Renal cortex interstitium (tissue), 11 donors: ENCODE measurements around the gene ACSS3. TPM values are rescaled to one million over a fixed set of nuclear protein-coding genes. Genes with fewer than 3 reads are reported as not detected.
A peak's percentile ranks its signal among the peaks of the same experiment; 100 is the strongest.
"Not testable (repeated sequence)": the region's sequence is repeated elsewhere in the genome, so short reads cannot be mapped to it uniquely, and the experiment has no call there.

Source experiments
- DNase-seq, 11 donors: peaks; one replicate each; pipeline ENCODE4 v3.0.0-alpha.2; 2013; ENCODE audit warnings: low read depth in 9 of 11, low spot score in 4 of 11; ENCODE audit errors: extremely low read depth in 1 of 11
- polyA plus RNA-seq, 3 donors: library from polyadenylated mRNA; unstranded; fragments of 120-200 nt; gene quantifications; one replicate each; pipeline ENCODE4 v1.2.1, GENCODE V29; 2013; ENCODE audit not compliant: insufficient read length in 3 of 3

The ACSS3 gene
- polyA plus RNA-seq, 3 donors, result 18.0 to 22.7 (median 21.0) TPM

- DNase-seq, result no peak
Measured at GRCh38 chr12:81083906-81084513, 6.1 kb downstream of the ACSS3 start.

- DNase-seq, result no peak
Measured at GRCh38 chr12:81084811-81085350, 7.0 kb downstream of the ACSS3 start.

GRCh38 chr12:81085832-81086231, 8.0 kb downstream of the ACSS3 start:
- no peak for DNase-seq

DNA sequence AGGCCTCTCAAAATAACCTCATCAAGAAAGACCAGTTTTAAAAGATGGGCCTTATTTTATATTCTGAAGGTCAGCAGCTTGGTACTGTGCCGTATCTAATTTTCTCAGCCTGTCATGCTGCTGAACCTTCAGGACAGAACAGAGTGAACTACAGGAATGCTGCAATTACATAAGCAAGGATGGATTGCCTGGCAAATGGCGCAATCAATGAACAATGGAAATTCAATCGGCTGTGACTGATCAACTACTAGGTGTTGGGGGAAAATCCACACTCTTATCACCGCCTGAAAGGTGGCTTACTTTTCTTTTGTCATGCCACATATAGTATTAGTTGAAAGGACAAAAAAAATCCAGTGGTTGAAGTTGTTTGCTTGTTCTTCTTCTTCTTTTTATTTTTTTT, 8.5 kb downstream of the ACSS3 start:
- no peak for DNase-seq

- DNase-seq, result no peak
Measured at GRCh38 chr12:81088221-81088620, 10.3 kb downstream of the ACSS3 start.

GRCh38 chr12:81089412-81089811, 11.5 kb downstream of the ACSS3 start:
- DNase-seq, result no peak

DNA sequence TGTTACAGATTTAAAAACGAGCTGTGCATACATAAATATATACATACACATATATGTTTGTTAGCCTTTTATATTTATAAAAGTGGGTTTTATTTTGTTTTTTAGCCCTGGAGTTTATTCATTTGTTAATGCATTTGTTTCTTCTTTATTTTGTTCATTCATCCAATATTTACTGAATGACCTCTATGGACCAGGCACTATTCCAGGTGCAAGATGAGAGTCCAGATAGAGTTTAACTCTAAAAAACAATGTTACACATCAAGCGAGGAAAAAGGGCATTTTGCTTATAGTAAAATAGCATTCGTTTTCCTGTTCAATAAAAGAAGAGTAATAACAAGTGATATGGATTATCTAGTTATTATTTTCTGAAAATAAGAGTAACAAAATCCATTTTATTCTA, 14.2 kb downstream of the ACSS3 start:
- DNase-seq, result no peak

GRCh38 chr12:81094718-81095360, 17.0 kb downstream of the ACSS3 start:
- no peak for DNase-seq

DNA sequence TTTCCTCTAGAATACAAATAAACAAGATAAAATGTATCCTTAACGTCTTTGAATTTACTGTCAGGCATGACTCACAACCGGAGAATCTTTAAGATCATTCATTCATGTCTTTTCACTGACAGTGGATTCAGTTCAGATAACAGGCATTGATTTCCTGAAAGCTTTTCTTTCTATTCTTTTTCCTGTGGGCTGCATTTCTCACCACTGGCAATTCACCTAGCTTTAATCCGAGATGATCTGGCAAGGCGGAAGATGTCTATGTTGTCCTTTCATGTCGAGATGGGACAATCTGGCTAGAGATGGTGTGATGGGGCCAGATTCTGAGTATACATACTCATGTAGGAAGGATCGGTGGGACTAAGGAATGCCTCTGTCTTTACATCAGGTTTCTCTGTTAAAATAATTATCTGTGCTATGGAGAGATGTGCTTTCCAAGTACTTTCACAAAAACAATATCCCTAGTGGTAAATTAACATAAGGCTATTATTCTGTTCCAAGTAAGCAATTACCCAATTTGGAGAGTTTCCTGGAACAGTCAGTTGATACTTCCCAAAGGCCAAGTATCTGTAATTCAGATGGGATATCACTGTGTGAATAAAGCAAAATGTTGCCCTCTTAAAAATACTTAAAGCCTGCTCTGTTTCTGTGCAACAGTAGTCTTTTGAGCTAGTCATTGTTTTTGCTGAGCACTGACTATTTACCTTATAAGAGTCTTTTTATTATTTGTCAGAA, 17.8 kb downstream of the ACSS3 start:
- DNase-seq, result no peak

DNA sequence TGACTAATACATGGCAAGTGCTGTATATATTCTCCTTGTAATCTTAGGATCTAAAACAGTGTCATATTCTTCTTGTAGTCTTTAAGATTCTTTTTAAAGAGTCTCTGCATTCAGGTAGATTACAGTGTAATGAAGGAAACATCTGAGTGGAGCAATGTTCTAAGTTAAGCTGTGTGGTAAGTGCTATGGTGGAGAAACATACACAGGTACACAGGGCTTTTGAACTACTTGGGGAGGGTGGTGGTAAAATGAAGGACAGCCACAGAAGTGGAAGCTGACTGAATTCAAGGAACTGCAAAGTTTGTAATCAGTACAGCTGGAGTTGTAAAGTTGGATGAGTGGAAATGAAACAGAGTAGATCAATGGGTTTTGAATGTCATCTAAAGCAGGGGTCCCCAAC, 27.8 kb downstream of the ACSS3 start:
- no peak for DNase-seq

DNA sequence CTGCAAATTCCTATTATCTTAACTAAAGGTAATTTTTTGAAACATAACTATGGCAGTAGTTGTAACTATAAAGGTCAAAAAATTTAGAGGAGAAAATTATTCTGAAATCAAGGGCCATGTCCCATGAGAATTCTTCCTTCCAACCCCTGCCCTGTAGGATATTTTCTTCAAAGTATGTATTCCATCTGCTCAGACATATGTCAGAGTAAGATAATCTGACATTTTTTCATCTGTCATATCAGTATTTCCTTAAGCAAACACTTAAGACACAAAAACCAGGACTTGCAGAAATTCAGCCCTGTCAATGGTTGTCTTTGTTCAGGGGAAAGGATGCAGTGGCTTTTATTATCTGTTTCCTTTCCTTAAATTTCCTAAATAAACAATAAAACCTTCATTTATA, 36.3 kb downstream of the ACSS3 start:
- no peak for DNase-seq

DNA sequence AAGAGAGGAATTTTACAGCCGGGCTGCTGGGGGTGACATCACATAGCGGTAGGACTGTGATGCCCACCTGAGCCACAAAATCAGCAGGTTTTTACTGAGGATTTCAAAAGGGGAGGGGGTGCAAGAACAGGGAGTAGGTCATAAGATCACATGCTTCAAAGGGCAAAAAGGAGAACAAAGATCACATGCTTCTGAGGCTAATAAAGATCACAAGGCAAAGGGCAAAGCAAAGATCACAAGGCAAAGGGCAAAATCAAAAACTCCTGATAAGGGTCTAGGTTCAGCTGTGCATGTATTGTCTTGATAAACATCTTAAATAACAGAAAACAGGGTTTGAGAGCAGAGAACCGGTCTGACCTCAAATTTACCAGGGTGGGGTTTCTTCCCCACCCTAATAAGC, 41.2 kb downstream of the ACSS3 start:
- DNase-seq, result not testable (repeated sequence)

GRCh38 chr12:81120961-81121360, 43.1 kb downstream of the ACSS3 start:
- no peak for DNase-seq

- no peak for DNase-seq
Measured at GRCh38 chr12:81123611-81124010, 45.7 kb downstream of the ACSS3 start.

DNA sequence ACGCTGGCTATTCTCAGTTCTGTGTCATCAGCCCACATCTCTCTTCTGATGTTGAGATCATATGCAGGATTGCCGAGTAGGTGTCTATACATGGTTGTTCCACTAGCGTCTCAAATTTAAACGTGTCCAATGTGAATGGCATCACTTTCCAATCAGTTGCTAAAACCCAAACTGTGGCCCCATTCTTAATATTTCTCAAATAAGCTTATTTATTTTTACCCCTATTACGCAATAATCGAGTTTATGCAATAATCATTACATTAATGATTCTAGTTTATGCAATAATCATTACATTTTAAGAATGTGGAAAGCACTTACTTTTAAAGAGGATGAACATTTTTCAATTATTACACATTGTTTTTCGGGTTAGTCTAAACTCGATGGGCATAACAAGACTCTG, 47.8 kb downstream of the ACSS3 start:
- no peak for DNase-seq

DNA sequence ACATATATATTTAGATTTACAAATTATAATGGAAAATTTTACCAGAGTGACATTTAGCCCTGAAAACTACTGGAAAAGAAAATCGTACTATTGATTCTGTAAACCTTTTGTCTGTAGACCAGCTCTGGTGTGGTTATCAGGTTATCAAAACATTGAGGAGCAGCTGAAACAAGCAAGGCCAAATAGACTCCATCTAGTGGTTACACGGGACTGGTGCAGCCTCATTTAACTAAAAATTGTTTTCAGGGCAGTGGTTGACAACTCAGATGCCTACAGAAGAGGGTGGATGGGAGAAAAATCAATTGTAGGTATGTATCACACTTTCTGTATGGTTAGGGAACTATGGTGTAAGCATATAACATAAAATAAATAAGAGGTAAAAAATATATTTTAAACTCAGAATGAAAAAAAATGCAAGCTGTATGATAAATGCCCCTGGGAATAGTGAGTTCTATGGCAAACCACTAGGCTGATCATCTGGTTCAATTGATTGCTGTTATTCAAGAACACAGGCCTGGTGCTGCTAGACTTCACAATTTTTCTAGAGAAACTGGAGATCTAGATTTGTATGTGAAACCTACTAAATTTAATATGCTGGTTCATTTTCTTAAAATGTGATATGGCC, 51.2 kb downstream of the ACSS3 start:
- peak in 5 of 11 donors; percentile 2 to 10 (median 5) for DNase-seq

DNA sequence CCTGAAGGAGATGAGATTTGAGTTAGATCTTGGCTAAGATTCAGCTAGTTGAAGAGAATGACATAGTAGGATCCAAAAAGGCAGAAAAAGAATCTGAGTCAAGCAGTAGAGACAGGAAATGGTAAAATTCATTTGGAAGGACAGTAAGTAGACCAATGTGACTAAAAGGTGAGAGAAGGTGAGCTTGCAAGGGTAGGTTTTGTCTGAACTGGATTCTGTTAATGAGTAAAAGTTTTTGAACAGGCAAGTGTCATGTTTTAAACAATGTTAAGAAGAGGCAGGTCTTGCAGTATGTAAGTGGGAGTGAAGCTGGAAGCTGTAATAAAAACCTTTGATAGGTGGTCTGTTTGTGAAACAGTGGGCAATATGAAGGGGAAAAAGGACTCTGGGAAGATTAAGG, 58.6 kb downstream of the ACSS3 start:
- no peak for DNase-seq

GRCh38 chr12:81137801-81138200, 59.9 kb downstream of the ACSS3 start:
- DNase-seq, result no peak

DNA sequence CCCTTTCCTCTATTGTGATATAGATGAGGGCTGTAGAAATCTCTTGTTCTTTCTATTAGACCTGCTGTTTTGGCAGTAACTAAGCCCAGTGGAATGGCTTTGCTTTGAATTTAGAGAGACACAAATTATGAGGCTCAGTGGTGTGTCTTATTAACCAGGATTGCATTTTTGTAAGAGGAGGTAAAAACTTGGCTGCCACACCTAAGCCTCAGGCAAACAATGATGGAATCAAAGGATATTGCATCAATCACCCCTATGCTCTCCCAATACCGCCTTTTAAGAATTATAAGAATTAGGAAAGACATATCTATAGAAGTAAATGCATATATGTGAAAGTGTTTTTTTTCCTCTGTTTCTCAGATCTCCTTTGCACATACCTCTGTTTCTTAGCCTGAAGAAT, 63.3 kb downstream of the ACSS3 start:
- DNase-seq, result no peak

GRCh38 chr12:81143057-81143456, 65.2 kb downstream of the ACSS3 start:
- no peak for DNase-seq
